ENCODE data around the gene CEP350.
"Not testable (repeated sequence)": the region's sequence is repeated elsewhere in the genome, so short reads cannot be mapped to it uniquely, and the experiment has no call there.

The CEP350 gene

GRCh38 chr1:179984101-179984500 is 29.5 kb downstream of the CEP350 start:
- DNase-seq (ENCODE audit: low read depth): no peak

DNA sequence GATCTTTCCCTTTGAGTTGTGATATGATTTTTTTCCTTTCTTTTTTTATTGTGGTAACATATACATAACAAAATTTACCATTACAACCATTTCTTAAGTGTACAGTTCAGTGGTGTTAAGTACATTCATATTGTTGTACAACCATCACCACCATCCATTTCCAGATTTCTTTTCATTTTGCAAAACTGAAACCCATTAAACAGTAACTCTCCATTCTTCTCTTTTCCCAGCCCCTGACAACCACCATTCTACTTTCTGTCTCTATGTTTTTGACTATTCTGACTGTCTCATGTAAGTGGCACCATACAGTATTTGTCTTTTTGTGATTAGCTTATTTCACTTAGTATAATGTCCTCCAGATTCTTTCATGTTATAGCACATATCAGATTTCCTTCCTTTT is 30.3 kb downstream of the CEP350 start:
- no peak for DNase-seq (ENCODE audit: low read depth)

GRCh38 chr1:179990847-179991246 is 36.2 kb downstream of the CEP350 start:
- DNase-seq (ENCODE audit: low read depth): no peak

GRCh38 chr1:179995576-179995975 is 41.0 kb downstream of the CEP350 start:
- no peak for DNase-seq (ENCODE audit: low read depth)

- no peak for DNase-seq (ENCODE audit: low read depth)
Observed at GRCh38 chr1:179996099-179996498, 41.5 kb downstream of the CEP350 start.

- DNase-seq (ENCODE audit: low read depth): no peak
Observed at GRCh38 chr1:180000575-180000974, 46.0 kb downstream of the CEP350 start.

DNA sequence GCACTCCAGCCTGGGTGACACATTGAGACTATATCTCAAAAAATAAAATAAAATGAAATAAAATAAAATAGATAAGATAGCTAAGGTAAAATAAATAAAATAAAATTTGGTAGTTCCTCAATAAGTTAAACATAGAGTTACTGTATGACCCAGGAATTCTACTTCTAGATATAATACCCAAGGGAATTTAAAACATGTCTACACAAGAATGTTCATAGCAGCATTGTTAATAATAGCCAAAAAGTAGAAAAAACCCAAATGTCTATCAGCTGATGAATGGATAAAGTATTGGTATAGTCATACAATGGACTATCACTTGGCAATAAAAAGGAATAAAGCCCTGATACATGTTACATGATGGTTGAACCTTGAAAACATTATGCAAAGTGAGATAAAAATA is 47.8 kb downstream of the CEP350 start:
- DNase-seq (ENCODE audit: low read depth): no peak

- no peak for DNase-seq (ENCODE audit: low read depth)
Observed at GRCh38 chr1:180003026-180003695, 48.6 kb downstream of the CEP350 start.

GRCh38 chr1:180006762-180007161 is 52.2 kb downstream of the CEP350 start:
- not testable (repeated sequence) for DNase-seq (ENCODE audit: low read depth)

DNA sequence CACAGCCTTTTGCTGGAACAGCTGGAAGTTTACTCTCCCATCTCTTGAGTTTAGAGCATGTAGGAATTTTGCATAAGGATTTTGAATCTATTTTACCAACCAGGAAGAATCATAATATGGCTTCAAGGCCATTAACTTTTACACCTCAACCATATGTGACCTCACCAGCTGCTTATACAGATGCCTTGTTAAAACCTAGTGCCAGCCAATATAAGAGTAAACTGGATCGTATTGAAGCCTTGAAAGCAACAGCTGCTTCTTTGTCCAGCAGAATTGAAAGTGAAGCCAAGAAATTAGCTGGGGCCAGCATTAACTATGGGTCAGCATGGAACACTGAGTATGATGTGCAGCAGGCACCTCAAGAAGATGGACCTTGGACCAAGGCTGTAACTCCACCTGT is 65.4 kb downstream of the CEP350 start:
- DNase-seq (ENCODE audit: low read depth): no peak

- DNase-seq (ENCODE audit: low read depth): no peak
Observed at GRCh38 chr1:180026556-180026955, 71.9 kb downstream of the CEP350 start.

DNA sequence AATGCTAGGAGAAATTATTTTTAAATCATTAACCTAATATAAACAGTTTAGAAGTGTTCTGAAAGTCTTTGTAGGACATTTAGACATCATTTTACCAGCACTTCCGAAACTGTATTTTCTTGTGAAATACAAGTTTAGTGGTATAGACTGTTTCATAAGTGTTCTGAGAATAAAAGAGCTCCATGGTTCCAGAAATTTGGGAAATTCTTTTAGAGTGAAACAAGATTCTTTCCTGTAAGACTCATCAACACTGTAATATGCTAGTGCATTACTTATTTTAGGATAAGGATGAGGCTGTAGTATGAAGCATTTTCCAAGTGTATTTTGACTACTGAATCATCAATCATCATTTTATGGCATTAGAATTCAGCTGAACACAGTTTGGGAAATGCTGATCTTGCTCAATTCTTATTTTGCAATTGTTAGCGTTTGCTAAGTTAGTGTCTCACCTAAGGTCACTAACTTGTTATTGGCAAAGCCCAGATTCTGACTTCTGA is 73.4 kb downstream of the CEP350 start:
- no peak for DNase-seq (ENCODE audit: low read depth)

DNA sequence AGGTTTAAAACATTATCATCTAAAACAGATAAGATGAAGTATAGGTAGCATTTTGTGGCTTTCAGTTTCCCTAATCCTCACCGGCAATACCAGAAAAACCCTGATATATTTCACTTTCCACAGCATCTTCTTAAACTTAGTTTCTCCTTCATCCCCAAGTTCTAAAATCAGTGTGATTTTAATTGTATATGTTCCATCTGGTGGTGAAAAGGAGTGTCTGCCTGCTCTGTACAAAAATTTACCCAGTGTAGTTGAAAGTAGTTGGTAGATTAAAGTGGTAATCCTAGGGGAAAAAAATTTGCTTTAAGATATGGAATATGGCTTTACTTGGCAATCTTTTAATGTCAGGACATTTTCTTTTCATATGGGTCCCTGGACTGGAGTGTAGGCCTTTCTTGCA is 74.3 kb downstream of the CEP350 start:
- DNase-seq (ENCODE audit: low read depth): no peak

- no peak for DNase-seq (ENCODE audit: low read depth)
Observed at GRCh38 chr1:180029524-180030135, 75.0 kb downstream of the CEP350 start.

GRCh38 chr1:180031664-180032063 is 77.1 kb downstream of the CEP350 start:
- DNase-seq (ENCODE audit: low read depth): no peak

GRCh38 chr1:180033390-180033789 is 78.8 kb downstream of the CEP350 start:
- DNase-seq (ENCODE audit: low read depth): no peak

DNA sequence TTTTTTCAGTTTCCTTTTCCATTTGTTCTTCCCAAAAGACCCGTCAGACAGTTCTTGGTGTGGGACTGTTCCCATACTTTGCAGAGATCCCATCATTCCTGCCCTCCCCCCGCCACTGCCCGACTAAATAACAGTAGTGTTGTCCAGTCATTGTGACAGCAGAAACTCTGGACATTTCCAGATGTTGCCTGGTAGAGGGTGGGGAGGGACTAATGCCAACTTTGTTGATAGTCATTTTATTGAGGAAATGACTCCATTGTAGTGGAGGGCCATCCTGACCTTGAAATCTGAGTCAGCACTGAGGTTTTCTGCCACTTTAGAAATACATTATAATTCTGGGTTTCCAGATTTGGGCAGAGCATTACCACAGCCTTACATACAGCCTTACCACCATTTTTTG is 85.4 kb downstream of the CEP350 start:
- no peak for DNase-seq (ENCODE audit: low read depth)

GRCh38 chr1:180041582-180041981 is 87.0 kb downstream of the CEP350 start:
- no peak for DNase-seq (ENCODE audit: low read depth)

DNA sequence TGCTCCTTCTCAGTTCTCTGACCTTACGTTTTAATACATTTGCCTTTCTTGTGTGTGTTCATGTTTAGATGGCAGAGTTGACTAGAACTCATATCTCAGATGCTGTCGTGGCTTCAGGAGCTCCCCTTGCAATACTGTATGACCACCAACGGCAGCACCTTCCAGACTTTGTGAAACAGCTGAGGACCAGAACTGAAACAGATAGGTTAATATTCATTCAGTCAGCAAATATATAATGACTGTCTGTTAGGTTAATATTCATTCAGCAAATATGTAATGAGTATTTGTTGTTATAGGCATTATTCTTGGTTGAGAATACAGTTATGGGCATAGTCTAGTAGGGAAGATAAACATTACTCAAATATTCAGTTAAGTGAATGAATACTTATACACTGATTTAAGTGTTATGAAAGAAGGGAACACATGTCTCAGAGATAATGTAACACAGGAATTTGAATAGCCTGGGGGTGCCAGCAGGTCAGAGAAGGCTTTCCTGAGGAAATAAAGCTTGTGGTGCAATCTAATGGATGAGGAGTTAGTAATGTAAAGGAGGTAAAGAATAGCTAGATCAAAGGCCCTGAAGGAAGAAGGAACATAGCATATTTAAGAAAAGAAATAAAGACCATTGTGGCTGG is 88.5 kb downstream of the CEP350 start:
- DNase-seq (ENCODE audit: low read depth): no peak

DNA sequence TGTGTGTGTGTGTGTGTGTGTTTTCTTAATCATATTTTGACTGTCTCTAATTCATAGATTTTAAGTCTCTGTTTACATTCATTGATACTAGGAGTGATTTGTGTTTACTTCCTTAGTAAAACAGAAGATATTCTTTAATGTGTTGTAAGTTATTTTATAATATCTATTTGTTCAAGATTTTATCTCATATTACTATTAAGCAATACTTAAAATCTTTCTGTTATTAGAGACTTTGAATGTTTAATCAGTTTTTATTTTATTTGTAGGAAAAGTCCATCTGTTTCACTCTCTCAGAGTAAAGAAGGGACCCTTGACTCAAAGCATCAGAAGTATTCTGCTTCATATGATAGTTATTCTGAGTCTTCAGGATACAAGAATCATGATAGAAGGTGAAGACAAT is 89.2 kb downstream of the CEP350 start:
- no peak for DNase-seq (ENCODE audit: low read depth)

- no peak for DNase-seq (ENCODE audit: low read depth)
Observed at GRCh38 chr1:180046674-180047073, 92.1 kb downstream of the CEP350 start.

GRCh38 chr1:180053594-180054567 is 99.3 kb downstream of the CEP350 start:
- no peak for DNase-seq (ENCODE audit: low read depth)

All from activated gamma-delta T cell treated with anti-CD3 and anti-CD28 coated beads, Interleukin-2, amount 50 U/mL, for 16 hours (primary cell).